ENCODE data around the gene PI3.

Gene PI3

GRCh38 chr20:45223136-45223535, 48.4 kb downstream of the PI3 start:
- DNase-seq: no peak

More at GRCh38 chr20:45223136-45223535, 48.4 kb downstream of the PI3 start:
- no peaks in the 10 kb centered on the region for H3K27me3 ChIP-seq (ENCODE audit: insufficient read depth, low read depth, severe bottlenecking)
- no peaks in the 10 kb centered on the region for H3K36me3 ChIP-seq
- no peak for TF ChIP-seq CTCF (IDR thresholded peaks at IDR 0.05; ENCODE audit: low read depth, low read length)
- no peaks in the 10 kb centered on the region for H3K9me3 ChIP-seq (ENCODE audit: severe bottlenecking)
- H3K27ac ChIP-seq: no peak overlapping the region
- H3K4me3 ChIP-seq (ENCODE audit: low read depth, low read length): no peak overlapping the region
